DND-41 (cell line): ENCODE measurements around the gene LHCGR.

Experiments used
- CTCF ChIP-seq: IDR thresholded peaks from 2 replicates; pipeline ENCODE4 v1.5.1; 2012; ENCODE audit warnings: borderline replicate concordance, low read length, moderate library complexity, mild to moderate bottlenecking; ENCODE audit not compliant: poor library complexity, severe bottlenecking; ENCODE audit errors: extremely low read depth
- EZH2 ChIP-seq: IDR thresholded peaks from 3 replicates; pipeline ENCODE4 v1.6.1; 2012; ENCODE audit warnings: borderline replicate concordance, low read depth, mild to moderate bottlenecking, moderate library complexity, low read length, inconsistent platforms; ENCODE audit not compliant: severe bottlenecking

DNA sequence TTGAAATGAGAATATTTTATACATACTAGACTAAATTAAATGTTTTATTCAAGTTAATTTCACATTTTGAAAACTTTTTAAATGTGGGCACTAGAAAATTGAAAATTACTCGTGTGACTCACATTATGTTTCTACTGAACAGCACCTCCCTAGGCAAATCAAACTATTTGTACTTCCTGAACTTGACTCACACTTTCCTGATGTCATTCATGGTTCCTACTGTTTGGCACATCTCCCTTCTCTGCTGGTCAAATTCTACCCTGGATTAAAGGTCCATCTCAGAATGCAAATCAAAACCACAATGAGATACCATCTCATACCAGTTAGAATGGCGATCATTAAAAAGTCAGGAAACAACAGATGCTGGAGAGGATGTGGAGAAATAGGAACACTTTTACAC, 16.7 kb downstream of the LHCGR start:
- TF ChIP-seq CTCF (no peak), EZH2 (no peak)
